Common myeloid progenitor, CD34-positive (primary cell): ENCODE measurements around the gene MAGEA9.
"Not testable (repeated sequence)": the region's sequence is repeated elsewhere in the genome, so short reads cannot be mapped to it uniquely, and the experiment has no call there.

ENCODE experiments used
- CTCF ChIA-PET: fragments of 350-600 bp; sonication (Branson Sonifier 250); formaldehyde crosslinking; loops from one replicate; lab custom pipeline; 2021; ENCODE audit warnings: antibody characterized with exemption; lab: Charles Lee
- POLR2A ChIA-PET: fragments of 350-600 bp; sonication (Branson Sonifier 250); formaldehyde crosslinking; loops from one replicate; lab custom pipeline; 2021; ENCODE audit warnings: antibody characterized with exemption; lab: Charles Lee
- DNase-seq, 3 donors: peaks; one replicate each; pipeline versions ENCODE4 v3.0.0 to v3.0.0-alpha.2; 2013
- H3K27ac ChIP-seq, 2 experiments: 1 replicate in 1 of 2; 2 replicates in 1 of 2; pipeline ENCODE4 v1.7.0; 2013; ENCODE audit warnings: inconsistent platforms in 2 of 2, low read length in 2 of 2, mild to moderate bottlenecking in 2 of 2, low read depth in 1 of 2, moderate library complexity in 1 of 2; ENCODE audit not compliant: severe bottlenecking in 2 of 2, insufficient read depth in 1 of 2, poor library complexity in 1 of 2
- H3K27me3 ChIP-seq, 5 experiments: replicated peaks in 2 of 5; 1 replicate in 3 of 5; 2 replicates in 2 of 5; pipeline versions ENCODE4 v1.6.1 to v1.7.0; 2013; ENCODE audit warnings: low read length in 4 of 5, mild to moderate bottlenecking in 2 of 5, moderate library complexity in 2 of 5, inconsistent platforms in 1 of 5; ENCODE audit not compliant: insufficient read depth in 5 of 5, control insufficient read depth in 4 of 5
- H3K36me3 ChIP-seq, 4 experiments: 1 replicate in 2 of 4; 2 replicates in 2 of 4; pipeline versions ENCODE4 v1.6.1 to v1.7.0; 2013; ENCODE audit warnings: low read length in 3 of 4, control low read depth in 1 of 4, mild to moderate bottlenecking in 1 of 4; ENCODE audit not compliant: control insufficient read depth in 4 of 4, insufficient read depth in 4 of 4
- H3K4me1 ChIP-seq, 4 experiments: 1 replicate in 3 of 4; 2 replicates in 1 of 4; pipeline versions ENCODE4 v1.6.1 to v1.7.1; 2013; ENCODE audit warnings: low read length in 3 of 4, mild to moderate bottlenecking in 3 of 4, control low read depth in 1 of 4, inconsistent platforms in 1 of 4, moderate library complexity in 1 of 4; ENCODE audit not compliant: control insufficient read depth in 4 of 4, insufficient read depth in 4 of 4; ENCODE audit errors: control extremely low read depth in 1 of 4
- H3K4me3 ChIP-seq, 7 experiments: 1 replicate in 4 of 7; 2 replicates in 3 of 7; pipeline versions ENCODE4 v1.5.1 to v1.7.0; 2013; ENCODE audit warnings: mild to moderate bottlenecking in 7 of 7, low read length in 6 of 7, moderate library complexity in 6 of 7, inconsistent platforms in 2 of 7, low read depth in 2 of 7, control low read depth in 1 of 7; ENCODE audit not compliant: insufficient read depth in 4 of 7, control insufficient read depth in 1 of 7; ENCODE audit errors: extremely low read depth in 1 of 7
- H3K9me3 ChIP-seq, 5 experiments: 1 replicate in 4 of 5; 2 replicates in 1 of 5; pipeline versions ENCODE4 v1.6.1 to v1.7.1; 2013; ENCODE audit warnings: low read length in 4 of 5, mild to moderate bottlenecking in 2 of 5, inconsistent platforms in 1 of 5, low read depth in 1 of 5, moderate library complexity in 1 of 5; ENCODE audit not compliant: control insufficient read depth in 4 of 5, insufficient read depth in 2 of 5; ENCODE audit errors: control extremely low read depth in 1 of 5
- WGBS: methylation state at CpG from one replicate; pipeline ENCODE4 v1.1.5; 2013; ENCODE audit not compliant: insufficient coverage; 5-methylcytosine and 5-hydroxymethylcytosine counted together

Gene MAGEA9

GRCh38 chrX:149836728-149837127 lies 55.0 kb downstream of the MAGEA9 start:
- POLR2A ChIA-PET, H3K27me3 ChIP-seq, DNase-seq, H3K27ac ChIP-seq, H3K36me3 ChIP-seq, H3K4me1 ChIP-seq, H3K4me3 ChIP-seq, H3K9me3 ChIP-seq: not testable (repeated sequence)
- WGBS, result 70% methylated on average over 2 of the region's 5 CpGs
- CTCF ChIA-PET, result interaction anchor here (0.5 kb wide), 1 partner anchor 144 kb away, joined by 4 read pairs; no protein-coding TSS in a partner anchor

GRCh38 chrX:149837167-149837566 lies 55.4 kb downstream of the MAGEA9 start:
- Histone ChIP-seq H3K27ac (no peak overlapping the region), H3K4me3 (no peak overlapping the region), H3K27me3 (no peaks in the 10 kb centered on the region), H3K36me3 (no peaks in the 10 kb centered on the region), H3K4me1 (no peaks in the 10 kb centered on the region), H3K9me3 (no peaks in the 10 kb centered on the region)
- ChIA-PET CTCF (interaction anchor here (0.5 kb wide), 1 partner anchor 145 kb away, joined by 4 read pairs; no protein-coding TSS in a partner anchor), POLR2A (no interaction called here)
- DNase-seq, result no peak
